Calu3 (cell line): ENCODE results near the gene RNF144A. TPM values are rescaled to one million over a fixed set of nuclear protein-coding genes. Genes with fewer than 3 reads are reported as not detected.

ENCODE experiments used
- BruUV-seq: library from RNA; stranded (reverse); fragments of 400-500 nt; replicated peaks from 2 replicates; lab custom pipeline; 2021; lab: Mats Ljungman, UMichigan
- CTCF ChIA-PET: fragments of 300-600 bp; sonication (Branson Sonifier 250); formaldehyde crosslinking; loops from one replicate; lab custom pipeline; 2022; ENCODE audit warnings: antibody characterized with exemption; lab: Charles Lee
- DNase-seq: peaks from one replicate; pipeline ENCODE4 v3.0.0; 2022
- H3K27ac Mint-ChIP-seq: one replicate; pipeline ENCODE4 v1.8.0; 2022; ENCODE audit warnings: mixed read lengths; ENCODE audit not compliant: unreplicated experiment
- H3K27me3 Mint-ChIP-seq: one replicate; pipeline ENCODE4 v1.8.0; 2022; ENCODE audit warnings: mixed read lengths; ENCODE audit not compliant: unreplicated experiment
- H3K36me3 Mint-ChIP-seq: one replicate; pipeline ENCODE4 v1.8.0; 2022; ENCODE audit warnings: mild to moderate bottlenecking, moderate library complexity, mixed read lengths; ENCODE audit not compliant: insufficient read depth, unreplicated experiment
- H3K4me1 Mint-ChIP-seq: one replicate; pipeline ENCODE4 v1.8.0; 2022; ENCODE audit warnings: mild to moderate bottlenecking, low read depth, mixed read lengths; ENCODE audit not compliant: unreplicated experiment
- H3K4me3 Mint-ChIP-seq: one replicate; pipeline ENCODE4 v1.8.0; 2022; ENCODE audit warnings: mild to moderate bottlenecking, low read depth, moderate library complexity, mixed read lengths; ENCODE audit not compliant: unreplicated experiment
- H3K9me3 Mint-ChIP-seq: one replicate; pipeline ENCODE4 v1.8.0; 2022; ENCODE audit warnings: low read depth, mixed read lengths; ENCODE audit not compliant: unreplicated experiment
- intact Hi-C: fragments of 100-400 bp; cut with micrococcal nuclease; formaldehyde crosslinking; loops from one replicate; pipeline ENCODE4 v1.10.0; 2022; ENCODE audit not compliant: unreplicated experiment
- total RNA-seq: library from RNA; stranded (reverse); gene quantifications from 2 replicates; pipeline ENCODE4 v1.2.3, GENCODE V29; 2022
- TF ChIP-seq, protein P1 (sequence below): fragments of 200-600 bp; IDR thresholded peaks from one replicate; pipeline ENCODE4 v1.8.0; 2022; ENCODE audit warnings: antibody characterized with exemption; ENCODE audit not compliant: unreplicated experiment

The RNF144A gene
- total RNA-seq, 1 experiment from 2014 or later, result 13.7 TPM

- no peak for DNase-seq
- no TSS peak for BruUV-seq
- Mint-ChIP-seq H3K4me3 (no peak overlapping the region), H3K36me3 (peaks cover 16% of the 10 kb centered on the region), H3K4me1 (peaks cover 38% of the 10 kb centered on the region), H3K27me3 (no peaks in the 10 kb centered on the region), H3K9me3 (no peaks in the 10 kb centered on the region), H3K27ac (no peak overlapping the region)
- TF ChIP-seq, protein P1, sequence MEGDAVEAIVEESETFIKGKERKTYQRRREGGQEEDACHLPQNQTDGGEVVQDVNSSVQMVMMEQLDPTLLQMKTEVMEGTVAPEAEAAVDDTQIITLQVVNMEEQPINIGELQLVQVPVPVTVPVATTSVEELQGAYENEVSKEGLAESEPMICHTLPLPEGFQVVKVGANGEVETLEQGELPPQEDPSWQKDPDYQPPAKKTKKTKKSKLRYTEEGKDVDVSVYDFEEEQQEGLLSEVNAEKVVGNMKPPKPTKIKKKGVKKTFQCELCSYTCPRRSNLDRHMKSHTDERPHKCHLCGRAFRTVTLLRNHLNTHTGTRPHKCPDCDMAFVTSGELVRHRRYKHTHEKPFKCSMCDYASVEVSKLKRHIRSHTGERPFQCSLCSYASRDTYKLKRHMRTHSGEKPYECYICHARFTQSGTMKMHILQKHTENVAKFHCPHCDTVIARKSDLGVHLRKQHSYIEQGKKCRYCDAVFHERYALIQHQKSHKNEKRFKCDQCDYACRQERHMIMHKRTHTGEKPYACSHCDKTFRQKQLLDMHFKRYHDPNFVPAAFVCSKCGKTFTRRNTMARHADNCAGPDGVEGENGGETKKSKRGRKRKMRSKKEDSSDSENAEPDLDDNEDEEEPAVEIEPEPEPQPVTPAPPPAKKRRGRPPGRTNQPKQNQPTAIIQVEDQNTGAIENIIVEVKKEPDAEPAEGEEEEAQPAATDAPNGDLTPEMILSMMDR, result no peak
- CTCF ChIA-PET, result no interaction called here
- intact Hi-C loops, result no loop called here
Measured at GRCh38 chr2:6972067-6972710, 55.0 kb downstream of the RNF144A start.

DNA sequence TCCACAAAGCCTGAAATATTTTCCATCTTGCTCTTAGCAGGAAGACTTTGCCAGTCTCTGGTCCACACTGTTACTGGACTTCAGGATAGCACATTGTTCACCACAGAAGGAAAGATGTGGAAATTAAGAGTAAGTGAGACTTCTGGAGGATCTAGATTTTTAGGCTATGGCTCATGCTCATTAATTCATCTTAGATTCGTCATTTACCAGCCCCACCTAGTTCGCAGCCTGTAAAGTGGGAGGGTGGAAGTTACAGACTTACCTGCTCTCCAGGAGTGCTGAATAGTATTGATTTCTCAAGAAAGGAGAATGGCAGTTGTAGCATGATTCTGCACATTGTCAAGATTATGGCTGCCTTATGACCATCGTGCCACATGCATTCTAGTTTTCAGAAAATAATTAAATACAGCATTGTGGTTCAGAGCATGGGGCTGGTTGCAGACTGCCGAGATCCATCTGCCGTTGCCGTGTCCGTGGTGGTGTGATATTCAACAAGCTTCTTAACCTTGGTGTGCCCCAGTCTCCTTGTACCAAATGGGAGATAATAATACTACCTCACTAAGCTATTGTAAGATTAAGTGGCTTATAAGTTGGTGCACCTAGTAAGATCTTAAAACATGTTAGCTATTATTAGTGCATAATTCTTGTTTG lies 56.8 kb downstream of the RNF144A start:
- no TSS peak for BruUV-seq
- intact Hi-C loops, result no loop called here
- Mint-ChIP-seq H3K4me3 (no peak overlapping the region), H3K4me1 (peaks cover 46% of the 10 kb centered on the region), H3K36me3 (peaks cover 16% of the 10 kb centered on the region), H3K27ac (peak overlapping the region; percentile 63), H3K27me3 (no peaks in the 10 kb centered on the region), H3K9me3 (no peaks in the 10 kb centered on the region)
- CTCF ChIA-PET, result interaction anchor here (1.3 kb wide), 1 partner anchor 18 kb away, joined by 4 read pairs; no protein-coding TSS in a partner anchor
- peak; percentile 64 for DNase-seq
- TF ChIP-seq, protein P1, result no peak

- CTCF ChIA-PET, result no interaction called here
- TF ChIP-seq, protein P1, result no peak
- peak; percentile 65 for DNase-seq
- H3K27me3 Mint-ChIP-seq, result no peaks in the 10 kb centered on the region
- H3K27ac Mint-ChIP-seq, result peak overlapping the region; percentile 86
- no TSS peak for BruUV-seq
- peaks cover 46% of the 10 kb centered on the region for H3K4me1 Mint-ChIP-seq
- H3K36me3 Mint-ChIP-seq, result peaks cover 14% of the 10 kb centered on the region
- intact Hi-C loops, result loop anchor here (5.0 kb wide), 1 partner anchor 44 kb away; no protein-coding TSS in a partner anchor
- H3K4me3 Mint-ChIP-seq, result no peak overlapping the region
- H3K9me3 Mint-ChIP-seq, result no peaks in the 10 kb centered on the region
Measured at GRCh38 chr2:6975988-6976387, 58.8 kb downstream of the RNF144A start.

DNA sequence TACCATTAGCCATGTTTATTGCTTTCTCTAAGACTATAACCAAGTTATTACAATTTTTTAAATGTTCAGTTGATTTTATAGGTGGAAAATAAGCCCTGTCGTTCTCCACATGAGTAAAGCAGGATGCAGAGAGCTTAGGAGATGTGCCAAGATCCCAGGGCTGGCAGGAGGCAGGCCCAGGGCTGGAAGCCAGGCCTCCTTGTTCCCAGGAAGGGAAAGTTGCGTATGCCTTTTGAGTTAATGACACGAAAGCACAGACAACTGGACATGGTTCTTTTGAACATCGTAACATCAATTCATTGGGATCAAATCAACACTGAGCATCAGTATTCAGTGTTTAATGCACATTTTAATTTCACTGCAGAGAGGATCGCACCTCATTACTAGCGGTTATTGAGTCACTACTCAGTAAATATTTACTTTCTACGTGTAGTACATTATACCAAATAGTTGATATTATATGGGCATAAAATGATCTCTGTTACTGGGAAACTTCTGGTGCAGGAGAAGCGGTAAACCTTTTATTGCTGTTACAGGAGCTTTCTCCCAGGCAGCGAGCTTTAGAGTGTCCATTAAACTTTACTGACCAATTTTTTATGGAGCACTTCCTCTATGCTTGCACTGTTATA lies 60.0 kb downstream of the RNF144A start:
- TF ChIP-seq, protein P1, result no peak
- Mint-ChIP-seq H3K4me1 (peaks cover 34% of the 10 kb centered on the region), H3K27me3 (no peaks in the 10 kb centered on the region), H3K36me3 (peaks cover 9% of the 10 kb centered on the region), H3K4me3 (no peak overlapping the region), H3K9me3 (peaks cover 6% of the 10 kb centered on the region), H3K27ac (no peak overlapping the region)
- CTCF ChIA-PET, result interaction anchor here (0.6 kb wide), 1 partner anchor 1611 kb away, joined by 6 read pairs; no protein-coding TSS in a partner anchor
- intact Hi-C loops, result loop anchor here (5.0 kb wide), 1 partner anchor 45 kb away; no protein-coding TSS in a partner anchor
- no peak for DNase-seq
- no TSS peak for BruUV-seq
